ENCODE results near the gene MMP23B.
A peak's percentile ranks its signal among the peaks of the same experiment; 100 is the strongest.

- TF ChIP-seq TCF12 (IDR thresholded peaks at IDR 0.05; ENCODE audit: low read depth): no peak
- TF ChIP-seq MAX (IDR thresholded peaks at IDR 0.05): no peak
- peak; percentile 6; the same call in 1 of the 2 replicates for TF ChIP-seq RAD21 (IDR thresholded peaks at IDR 0.05; ENCODE audit: low read depth)
- no peak for TF ChIP-seq TEAD4 (IDR thresholded peaks at IDR 0.05)
- no peak for TF ChIP-seq CREB1 (IDR thresholded peaks at IDR 0.05; ENCODE audit: low read depth)
- TF ChIP-seq YY1 (IDR thresholded peaks at IDR 0.05; ENCODE audit: low read depth): no peak
- no peak for TF ChIP-seq NFIC (IDR thresholded peaks at IDR 0.05)
- TF ChIP-seq REST (IDR thresholded peaks at IDR 0.05; ENCODE audit: low read depth): no peak
Observed at GRCh38 chr1:1597275-1597930, 34.6 kb upstream of the MMP23B start.

Data from Ishikawa (cell line).